Stimulated activated CD8-positive, alpha-beta memory T cell treated with anti-CD3 and anti-CD28 coated beads, Interleukin-7, amount 100 ng/mL, for 48 hours (primary cell): ENCODE data around the gene ARHGEF1.

ENCODE experiments used
- DNase-seq, 2 donors: peaks; one replicate each; pipeline ENCODE4 v3.0.0-alpha.2; 2020; ENCODE audit warnings: low read depth in 1 of 2; ENCODE audit errors: extremely low read depth in 1 of 2

Gene ARHGEF1, protein sequence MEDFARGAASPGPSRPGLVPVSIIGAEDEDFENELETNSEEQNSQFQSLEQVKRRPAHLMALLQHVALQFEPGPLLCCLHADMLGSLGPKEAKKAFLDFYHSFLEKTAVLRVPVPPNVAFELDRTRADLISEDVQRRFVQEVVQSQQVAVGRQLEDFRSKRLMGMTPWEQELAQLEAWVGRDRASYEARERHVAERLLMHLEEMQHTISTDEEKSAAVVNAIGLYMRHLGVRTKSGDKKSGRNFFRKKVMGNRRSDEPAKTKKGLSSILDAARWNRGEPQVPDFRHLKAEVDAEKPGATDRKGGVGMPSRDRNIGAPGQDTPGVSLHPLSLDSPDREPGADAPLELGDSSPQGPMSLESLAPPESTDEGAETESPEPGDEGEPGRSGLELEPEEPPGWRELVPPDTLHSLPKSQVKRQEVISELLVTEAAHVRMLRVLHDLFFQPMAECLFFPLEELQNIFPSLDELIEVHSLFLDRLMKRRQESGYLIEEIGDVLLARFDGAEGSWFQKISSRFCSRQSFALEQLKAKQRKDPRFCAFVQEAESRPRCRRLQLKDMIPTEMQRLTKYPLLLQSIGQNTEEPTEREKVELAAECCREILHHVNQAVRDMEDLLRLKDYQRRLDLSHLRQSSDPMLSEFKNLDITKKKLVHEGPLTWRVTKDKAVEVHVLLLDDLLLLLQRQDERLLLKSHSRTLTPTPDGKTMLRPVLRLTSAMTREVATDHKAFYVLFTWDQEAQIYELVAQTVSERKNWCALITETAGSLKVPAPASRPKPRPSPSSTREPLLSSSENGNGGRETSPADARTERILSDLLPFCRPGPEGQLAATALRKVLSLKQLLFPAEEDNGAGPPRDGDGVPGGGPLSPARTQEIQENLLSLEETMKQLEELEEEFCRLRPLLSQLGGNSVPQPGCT

DNA sequence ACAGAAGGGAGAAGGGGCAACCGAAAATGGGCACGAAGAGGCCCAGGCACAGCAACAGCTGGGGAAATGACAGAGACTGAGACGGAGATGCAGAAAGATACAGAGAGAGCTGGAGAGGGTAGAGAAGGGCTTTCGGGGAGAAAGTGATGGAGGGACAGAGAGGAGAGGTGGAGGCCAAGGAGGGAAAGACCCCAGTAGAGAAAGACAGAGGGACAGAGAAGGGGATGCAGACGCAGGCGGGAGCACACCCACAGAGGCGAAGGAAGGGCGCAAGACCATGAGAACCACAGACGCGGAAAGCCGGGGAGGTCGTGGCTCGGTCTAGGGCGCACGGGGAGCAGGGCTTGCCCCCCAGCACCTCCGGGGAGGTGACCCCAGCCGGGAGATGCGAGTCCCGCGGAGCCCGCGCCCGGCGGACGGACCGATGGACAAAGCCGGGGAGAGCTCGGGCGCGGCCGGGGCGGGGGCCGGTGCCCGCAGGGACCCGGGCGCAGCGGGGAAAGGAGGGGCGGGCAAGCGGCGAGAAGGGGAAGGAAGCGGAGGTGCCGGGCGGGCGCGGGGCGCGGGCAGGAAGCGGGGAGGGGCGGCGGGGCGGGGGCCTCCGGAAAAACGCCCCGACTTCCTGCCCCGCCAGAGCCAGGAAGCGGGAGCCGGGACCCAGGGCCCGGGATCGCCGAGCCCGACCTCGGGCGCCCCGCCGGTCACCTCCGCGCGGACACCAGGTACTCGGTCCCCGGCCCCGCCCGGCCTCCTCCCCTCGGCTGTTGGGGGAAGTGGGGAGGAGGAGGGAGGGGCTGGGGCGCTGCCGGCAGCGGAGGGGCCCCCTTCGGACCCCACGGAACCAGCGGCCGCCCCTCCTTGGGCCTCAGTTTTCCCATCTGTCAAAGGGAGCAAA lies at the start of gene ARHGEF1:
ARHGEF1 (plus strand) TSS at position 617 of the 895 bp plus-strand sequence. CDS start 4,899 bp downstream, outside the sequence.
- DNase-seq: no peak

DNA sequence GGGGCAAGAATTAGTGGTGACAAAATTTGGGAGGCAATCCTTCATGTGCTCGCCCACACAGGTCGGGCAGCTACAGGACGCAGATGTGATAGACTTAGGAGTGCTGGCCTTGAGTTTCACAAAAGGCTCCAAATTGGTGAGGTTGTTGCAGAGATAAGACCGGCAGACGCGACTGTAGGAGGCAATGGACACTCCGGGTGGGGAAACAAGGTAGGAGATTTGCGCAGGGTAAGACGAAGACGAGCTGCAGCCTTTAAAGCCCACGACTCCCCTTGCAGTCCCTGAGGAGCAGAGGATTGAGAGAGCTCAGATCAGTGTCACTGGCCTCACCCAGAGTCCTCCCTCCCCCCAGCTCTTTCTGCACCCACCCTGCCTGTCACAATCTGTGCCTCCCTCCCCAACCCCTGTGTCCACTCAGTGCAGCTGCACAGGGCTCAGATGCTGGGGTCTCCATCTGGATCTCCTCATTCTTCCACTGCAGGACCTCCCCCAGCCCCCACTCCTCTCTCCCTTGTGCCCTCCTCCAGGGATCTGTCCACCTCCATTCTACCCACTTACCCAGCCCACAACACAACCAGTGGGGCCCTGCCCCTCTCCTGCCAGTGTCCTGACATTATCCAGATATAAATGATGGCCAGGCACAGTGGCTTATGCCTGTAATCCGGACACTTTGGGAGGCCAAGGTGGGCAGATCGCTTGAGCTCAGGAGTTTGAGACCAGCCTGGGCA lies 44.8 kb upstream of the ARHGEF1 start:
- DNase-seq: no peak

DNA sequence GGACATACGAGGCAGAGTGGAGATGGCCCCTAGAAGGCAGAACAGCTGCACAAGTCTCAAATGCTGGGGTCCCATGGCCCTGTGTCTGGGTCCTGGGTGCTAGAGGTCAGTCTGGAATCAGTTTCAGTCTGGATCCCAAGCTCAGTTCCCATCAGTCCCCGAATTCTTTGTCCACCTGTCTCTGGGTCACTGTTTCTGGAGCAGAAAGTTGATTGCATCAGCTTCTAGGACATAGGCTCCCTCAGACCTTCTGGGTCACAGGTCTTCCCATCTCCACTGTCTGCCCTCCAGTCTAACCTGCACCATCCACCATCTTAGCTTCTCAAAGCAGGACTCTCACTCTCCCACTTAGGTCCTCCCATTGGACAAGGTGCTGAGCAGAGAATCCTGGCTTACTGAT lies 43.8 kb upstream of the ARHGEF1 start:
- DNase-seq: no peak

DNA sequence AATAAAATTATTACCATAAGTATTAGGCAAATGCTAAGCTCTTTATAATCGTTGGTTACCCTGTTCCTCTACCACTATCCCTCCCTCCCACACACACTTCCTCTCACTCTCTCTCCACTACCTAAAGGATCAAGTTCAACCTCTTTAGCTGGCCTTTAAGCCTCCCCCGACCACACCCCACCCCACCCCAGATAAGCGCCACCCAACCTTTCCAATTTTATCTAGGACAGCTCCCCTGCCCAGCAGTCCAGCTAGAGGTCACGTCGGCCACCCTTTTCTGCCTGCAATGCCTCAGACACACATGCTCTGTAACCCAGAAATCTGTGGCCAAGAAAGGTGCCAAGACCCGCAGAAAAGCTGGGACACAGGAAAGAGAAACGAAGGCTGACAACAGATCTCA lies 39.6 kb upstream of the ARHGEF1 start:
- no peak for DNase-seq

DNA sequence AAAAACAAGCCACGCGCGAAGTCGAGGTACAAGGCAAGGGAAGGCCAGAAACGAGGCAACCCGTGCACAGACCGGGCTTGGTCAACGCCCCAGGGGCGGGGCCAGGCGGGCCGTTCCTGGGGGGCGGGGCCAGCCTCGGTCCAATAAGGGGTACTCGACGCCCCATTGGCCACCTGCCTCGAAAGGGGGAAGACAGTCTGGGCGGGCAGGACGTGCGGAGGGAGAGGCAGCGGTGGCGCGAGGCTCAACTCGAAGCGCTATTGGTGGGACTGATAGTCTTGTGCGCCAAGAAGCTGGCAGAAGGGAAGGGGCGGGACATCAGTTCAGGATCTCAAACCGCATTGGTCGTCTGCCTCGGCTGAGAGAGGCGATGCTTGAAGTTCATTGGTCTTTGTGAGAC lies 38.4 kb upstream of the ARHGEF1 start, which contains the start of gene LYPD4:
LYPD4 (minus strand) TSS at position 83 of the 400 bp plus-strand sequence. CDS start 5,398 bp downstream, outside the sequence.
- DNase-seq: no peak

DNA sequence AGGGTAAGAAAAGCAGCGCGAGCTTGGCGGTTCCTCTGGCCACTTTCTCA lies 38.2 kb upstream of the ARHGEF1 start, which contains the start of gene DMRTC2:
DMRTC2 (plus strand) TSS at position 42 of the 50 bp plus-strand sequence. CDS start 2,387 bp downstream, outside the sequence.
- DNase-seq: no peak

DNA sequence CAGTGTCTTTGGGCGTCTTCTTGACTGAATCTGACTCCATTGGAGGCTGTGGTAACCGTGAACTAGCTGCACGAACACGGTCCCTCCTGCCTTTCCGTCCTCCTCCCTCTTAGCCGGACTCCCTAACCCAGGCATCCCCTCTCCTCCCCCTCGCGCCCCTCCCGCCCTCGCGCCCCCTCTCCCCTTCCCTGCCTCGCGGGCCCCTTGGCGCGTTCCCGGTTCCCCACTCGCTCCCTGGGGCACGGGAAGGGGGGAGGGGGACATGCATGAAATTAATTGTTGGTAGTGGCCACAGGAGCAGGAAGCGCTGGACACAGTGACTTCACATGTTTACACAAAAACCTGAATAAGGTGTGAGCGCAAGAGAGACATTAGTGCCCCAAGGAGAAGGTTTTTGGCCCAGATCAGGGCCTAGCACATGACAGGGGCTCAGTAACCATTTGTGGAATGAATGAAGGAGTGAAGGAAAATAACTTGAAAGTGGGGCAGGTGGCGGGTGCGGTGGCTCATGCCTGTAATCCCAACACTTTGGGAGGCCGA lies 37.9 kb upstream of the ARHGEF1 start:
- no peak for DNase-seq

DNA sequence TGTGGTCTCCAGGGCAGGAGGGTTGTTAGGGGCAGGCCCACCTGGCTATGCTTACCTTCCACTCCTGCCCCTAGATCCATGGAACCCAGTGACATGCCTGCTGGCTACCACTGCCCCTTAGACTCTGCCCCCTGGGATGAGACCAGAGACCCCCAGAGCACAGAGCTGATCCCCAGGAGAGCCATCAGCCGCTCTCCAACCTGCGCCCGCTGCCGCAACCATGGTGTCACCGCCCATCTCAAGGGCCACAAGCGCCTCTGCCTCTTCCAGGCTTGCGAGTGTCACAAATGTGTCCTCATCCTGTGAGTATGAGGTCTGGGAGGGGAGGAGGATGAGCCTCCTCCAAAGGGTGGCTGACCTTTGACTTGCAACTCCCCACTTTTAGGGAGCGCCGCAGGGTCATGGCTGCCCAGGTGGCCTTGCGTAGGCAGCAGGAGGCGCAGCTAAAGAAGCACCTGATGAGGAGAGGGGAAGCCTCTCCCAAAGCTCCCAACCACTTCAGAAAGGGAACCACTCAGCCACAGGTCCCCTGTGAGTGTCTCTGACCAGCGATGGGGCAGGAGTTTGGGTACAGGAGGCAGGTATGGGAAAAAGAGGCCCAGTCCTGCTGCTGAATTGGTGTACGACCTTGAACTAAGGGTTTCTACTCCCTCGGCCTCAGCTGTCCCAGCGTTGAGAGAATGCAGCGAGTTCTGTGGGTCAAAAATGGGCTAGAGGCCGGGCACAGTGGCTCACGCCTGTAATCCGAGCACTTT lies 35.5 kb upstream of the ARHGEF1 start:
- no peak for DNase-seq

DNA sequence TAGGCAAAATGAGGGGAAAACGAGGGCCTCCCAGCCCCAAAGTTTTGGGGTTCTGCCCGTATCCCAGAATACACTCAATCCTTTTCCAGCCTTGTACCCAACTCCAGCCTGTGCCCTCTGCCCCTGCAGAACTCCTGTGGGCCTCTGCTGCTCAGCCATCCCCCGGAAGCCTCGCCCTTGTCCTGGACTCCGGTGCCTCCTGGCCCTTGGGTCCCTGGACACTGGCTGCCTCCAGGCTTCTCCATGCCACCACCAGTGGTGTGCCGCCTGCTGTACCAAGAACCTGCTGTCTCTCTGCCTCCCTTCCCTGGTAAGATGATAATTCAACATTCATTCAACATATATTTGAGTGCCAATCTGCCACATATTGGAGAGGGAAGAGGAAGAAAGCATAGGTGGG lies 34.3 kb upstream of the ARHGEF1 start:
- DNase-seq: no peak

DNA sequence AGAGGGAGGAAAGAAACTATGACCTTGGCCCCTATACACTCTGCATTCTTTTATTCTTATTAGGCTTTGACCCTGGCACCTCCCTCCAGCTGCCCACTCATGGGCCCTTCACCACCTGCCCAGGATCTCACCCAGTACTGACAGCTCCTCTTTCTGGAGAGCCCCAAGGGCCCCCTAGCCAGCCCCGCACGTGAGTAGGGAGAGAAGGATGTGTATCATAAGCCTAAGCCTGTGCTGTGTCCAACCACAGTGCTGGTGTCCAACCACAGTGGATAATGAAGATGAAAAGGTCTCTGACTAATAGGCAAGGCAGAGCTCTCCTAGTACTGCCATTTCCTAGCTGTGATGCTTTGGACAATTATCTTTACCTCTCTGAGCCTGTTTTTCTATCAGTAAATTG lies 33.9 kb upstream of the ARHGEF1 start:
- no peak for DNase-seq

DNA sequence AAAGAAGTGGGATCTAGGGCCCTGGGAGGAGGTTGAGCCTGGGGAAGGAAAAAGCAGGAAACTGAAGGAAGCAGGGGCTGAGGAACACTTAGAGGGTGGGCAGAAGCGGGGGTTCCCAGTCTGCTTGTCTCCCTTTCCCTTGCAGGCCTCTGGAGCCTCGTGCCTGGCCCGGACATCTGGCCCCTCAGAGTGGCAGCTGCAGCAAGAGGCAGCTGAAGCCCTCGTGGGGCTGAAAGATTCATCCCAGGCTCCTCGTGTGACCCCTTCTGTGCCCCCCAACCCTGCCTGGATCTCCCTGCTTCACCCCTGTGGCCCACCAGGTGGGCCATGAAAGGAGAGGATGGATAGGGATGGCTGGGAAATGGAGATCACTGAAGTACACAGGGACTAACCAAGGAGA lies 32.6 kb upstream of the ARHGEF1 start:
- DNase-seq: no peak

DNA sequence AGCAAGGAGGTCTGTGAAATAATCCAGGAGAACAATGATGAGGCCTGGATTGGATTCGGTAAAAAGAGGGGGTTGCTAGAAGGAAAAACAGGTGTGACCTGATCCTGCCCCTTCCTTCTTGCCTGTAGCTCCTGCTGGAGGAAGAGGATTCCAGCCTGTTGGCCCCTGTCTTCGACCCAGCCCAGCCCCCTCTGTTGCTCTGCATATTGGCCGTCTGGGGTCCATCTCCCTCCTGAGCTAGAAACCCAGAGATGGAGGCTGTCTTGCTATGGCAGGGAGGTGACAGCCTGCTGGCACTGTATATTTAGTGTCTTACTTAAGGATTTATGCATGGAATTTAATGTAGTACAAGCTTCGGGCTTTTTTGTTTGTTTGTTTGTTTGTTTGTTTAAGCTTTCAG lies 31.5 kb upstream of the ARHGEF1 start:
- DNase-seq: no peak

DNA sequence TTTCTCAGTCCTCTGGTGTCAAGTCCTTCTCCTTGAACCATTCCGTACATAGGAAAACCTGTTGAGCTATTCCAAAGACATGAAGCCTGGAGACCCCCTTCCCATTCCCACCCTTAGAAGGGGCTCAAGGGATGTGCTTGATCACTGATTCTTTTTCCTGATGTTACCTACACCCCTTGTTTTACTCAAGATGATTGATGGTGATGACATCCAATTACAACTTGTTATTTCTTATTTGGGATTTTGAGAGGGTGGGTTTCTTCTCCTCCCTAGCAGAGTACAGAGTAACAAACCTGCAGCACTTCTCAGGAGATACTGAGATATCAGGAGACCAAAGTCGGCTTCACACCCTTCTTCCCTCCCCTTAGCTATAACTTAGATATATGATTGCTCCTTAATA lies 29.6 kb upstream of the ARHGEF1 start:
- no peak for DNase-seq

DNA sequence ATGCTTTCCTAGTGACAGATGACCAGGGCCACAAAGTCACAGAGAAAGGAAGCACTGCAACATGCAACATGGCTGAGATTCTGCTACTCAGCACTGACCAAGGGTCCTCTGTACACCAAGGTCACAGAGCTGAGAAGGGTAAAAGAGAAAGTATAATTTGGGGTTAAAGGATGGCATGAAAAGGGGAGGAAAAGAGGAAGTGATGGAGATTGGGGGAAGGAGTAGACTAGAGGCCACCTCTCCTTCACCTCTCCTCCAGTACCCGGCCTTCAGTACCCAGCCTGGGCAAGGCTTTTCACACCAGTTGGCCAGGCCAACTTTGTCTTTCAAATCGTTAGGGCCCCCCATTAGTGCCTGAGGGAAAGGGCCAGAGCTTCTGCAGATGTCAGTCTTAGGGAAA lies 29.2 kb upstream of the ARHGEF1 start:
- no peak for DNase-seq

DNA sequence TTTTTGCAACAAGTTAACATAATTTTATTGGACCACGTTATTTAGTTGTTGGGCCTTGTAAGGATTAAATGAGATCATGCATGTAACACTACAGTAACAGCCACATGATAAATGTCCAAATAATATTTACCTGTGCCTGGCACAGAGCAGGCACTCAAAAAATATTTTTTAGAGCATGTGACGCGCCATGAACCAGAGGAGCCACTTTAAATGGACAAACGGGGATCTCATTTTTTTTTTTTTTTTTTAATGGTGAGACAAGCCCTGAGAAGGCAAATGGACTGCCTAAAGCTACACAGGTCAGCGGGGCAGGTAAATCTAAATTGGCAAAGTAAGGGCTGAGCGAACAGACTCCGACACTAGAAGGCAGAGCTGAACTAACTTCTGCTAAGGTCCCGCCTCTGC lies 23.8 kb upstream of the ARHGEF1 start:
- DNase-seq: no peak

DNA sequence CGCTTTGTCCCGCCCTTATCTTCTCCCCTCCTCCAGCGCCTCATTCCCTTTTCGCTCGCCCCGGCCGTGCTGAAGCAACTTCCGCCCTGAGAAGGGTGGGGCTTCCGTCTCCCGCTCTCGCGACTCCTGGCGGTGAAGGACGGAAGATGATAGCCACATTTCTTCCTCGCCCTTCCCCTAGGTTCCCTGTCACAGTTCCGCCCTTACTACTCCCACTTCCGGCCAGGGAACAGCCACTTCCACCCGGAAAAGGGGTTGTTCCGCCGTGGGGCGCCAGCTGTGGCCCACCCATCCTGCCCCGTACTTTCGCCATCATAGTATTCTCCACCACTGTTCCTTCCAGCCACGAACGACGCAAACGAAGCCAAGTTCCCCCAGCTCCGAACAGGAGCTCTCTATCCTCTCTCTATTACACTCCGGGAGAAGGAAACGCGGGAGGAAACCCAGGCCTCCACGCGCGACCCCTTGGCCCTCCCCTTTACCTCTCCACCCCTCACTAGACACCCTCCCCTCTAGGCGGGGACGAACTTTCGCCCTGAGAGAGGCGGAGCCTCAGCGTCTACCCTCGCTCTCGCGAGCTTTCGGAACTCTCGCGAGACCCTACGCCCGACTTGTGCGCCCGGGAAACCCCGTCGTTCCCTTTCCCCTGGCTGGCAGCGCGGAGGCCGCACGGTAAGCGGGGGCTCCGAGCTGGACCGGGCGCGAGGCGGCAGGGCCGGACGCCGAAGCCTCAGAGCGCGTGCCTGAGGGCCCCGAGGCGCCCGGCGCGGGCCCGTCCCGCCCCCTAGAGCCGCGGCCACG lies 23.2 kb upstream of the ARHGEF1 start, which contains the start of gene RPS19:
RPS19 (plus strand) TSS at position 638 of the 801 bp plus-strand sequence. CDS start 520 bp downstream, outside the sequence.
- peak; percentile 94 for DNase-seq

DNA sequence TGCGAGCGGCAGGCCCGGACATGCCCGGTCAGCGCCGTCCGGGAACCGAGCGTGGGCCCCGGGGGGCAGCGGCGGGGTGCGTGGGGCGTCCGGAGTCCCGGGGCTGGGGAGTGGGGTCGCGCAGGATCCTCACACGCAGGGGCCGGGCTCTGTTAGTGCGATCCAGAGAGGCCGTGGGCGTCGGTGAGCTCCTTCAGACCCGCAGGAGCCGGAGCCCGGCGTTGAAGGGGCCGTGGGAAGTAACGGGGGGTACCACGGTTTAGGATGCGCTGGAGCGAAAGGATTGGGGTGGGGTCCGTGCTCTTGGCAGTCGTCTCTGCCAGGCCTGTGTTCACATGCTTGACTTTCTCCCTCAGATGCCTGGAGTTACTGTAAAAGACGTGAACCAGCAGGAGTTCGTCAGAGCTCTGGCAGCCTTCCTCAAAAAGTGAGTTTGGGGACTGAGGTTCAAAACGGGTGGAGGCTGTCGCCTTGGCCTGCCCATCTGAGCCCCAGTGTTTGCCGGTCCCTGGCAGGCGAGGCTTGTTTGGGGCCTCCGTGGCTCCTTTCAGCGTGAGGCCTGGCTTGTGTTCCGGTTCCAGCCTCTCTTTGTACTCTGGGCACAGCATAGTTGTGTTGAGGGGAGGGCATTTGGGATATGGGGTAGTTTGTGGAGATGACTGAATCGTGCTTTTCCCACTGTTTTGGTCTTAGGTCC lies 22.4 kb upstream of the ARHGEF1 start:
- no peak for DNase-seq

DNA sequence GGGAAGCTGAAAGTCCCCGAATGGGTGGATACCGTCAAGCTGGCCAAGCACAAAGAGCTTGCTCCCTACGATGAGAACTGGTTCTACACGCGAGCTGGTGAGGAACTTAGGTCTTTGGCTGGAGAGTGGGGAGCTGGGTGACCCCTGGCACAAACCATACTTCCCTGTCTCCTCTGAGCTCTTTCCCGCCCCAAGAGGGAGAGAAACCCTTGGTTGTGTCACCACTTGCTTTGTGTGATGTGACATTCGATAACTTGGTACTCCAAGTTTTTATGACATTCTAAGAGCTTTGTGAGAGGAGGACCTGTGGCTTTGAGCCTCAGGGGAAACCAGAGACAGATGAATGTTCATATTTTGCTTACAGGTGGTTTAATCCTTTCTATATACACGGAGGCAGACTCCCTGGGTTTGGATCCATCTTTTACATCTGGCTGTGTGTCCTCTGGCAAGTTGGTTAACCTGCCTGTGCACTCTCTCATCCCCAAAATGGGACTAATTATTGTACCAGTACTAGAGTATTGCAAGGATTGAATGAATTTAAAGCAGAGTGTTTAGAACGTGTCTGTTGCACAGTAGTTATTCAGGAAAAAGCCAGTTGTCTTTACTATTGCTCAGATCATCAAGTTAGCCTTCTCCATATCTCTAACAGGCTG lies 21.7 kb upstream of the ARHGEF1 start:
- DNase-seq: no peak
